ENCODE measurements around the gene RPS2. TPM values are rescaled to one million over a fixed set of nuclear protein-coding genes. Genes with fewer than 3 reads are reported as not detected.

The RPS2 gene
- total RNA-seq, 1 experiment from 2014 or later, result 2,961 TPM

DNA sequence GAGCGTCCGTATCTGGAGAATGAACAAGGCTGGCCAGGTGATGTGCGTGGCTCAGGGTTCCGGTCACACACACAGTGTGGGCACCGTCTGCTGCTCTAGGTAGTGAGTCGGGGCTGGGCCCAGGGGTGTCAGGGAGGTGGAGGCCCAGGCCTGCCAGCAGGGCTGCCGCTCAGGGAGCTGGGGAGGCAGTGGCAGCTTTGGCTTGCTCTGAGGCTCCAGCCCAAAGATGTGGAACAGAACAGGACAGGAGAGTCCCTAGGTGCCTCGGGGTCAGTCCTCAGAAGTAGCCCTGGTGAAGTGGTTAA is 11.5 kb upstream of the RPS2 start:
- Histone ChIP-seq H3K4me1 (no peaks in the 10 kb centered on the region), H3K27me3 (replicated peaks; ENCODE audit: control insufficient read depth, insufficient read depth, low read length) (no peaks in the 10 kb centered on the region), H3K4me3 (ENCODE audit: low read depth, low read length) (no peak overlapping the region), H3K36me3 (ENCODE audit: control insufficient read depth, insufficient read depth, low read length) (no peaks in the 10 kb centered on the region; the same call in 1 of the 2 replicates), H3K9me3 (no peaks in the 10 kb centered on the region)
- intact Hi-C loops (cut with micrococcal nuclease; ENCODE audit: unreplicated experiment), result no loop called here
- no peaks in the 10 kb centered on the region for H3K27me3 Mint-ChIP-seq (ENCODE audit: insufficient read depth, unreplicated experiment)
- DNase-seq, result no peak
- ChIA-PET CTCF (no interaction called here), POLR2A (no interaction called here)
- TF ChIP-seq CTCF (IDR thresholded peaks at IDR 0.05; ENCODE audit: insufficient read depth in 1 of 2, low read depth in 1 of 2, low read length in 1 of 2, severe bottlenecking in 1 of 2, unreplicated experiment in 1 of 2), result no peak
- no TSS peak for BruUV-seq (replicated peaks)
- H3K4me3 Mint-ChIP-seq (ENCODE audit: unreplicated experiment), result no peak overlapping the region
- H3K4me1 Mint-ChIP-seq (ENCODE audit: low read depth, unreplicated experiment), result peaks cover 9% of the 10 kb centered on the region
- no peak overlapping the region for H3K27ac Mint-ChIP-seq (ENCODE audit: unreplicated experiment)
- peaks cover 34% of the 10 kb centered on the region for H3K36me3 Mint-ChIP-seq (ENCODE audit: insufficient read depth, unreplicated experiment)
- no peaks in the 10 kb centered on the region for H3K9me3 Mint-ChIP-seq (ENCODE audit: unreplicated experiment)

GRCh38 chr16:1975432-1976215 is 11.0 kb upstream of the RPS2 start:
- no peaks in the 10 kb centered on the region for H3K27me3 ChIP-seq (replicated peaks; ENCODE audit: control insufficient read depth, insufficient read depth, low read length)
- no peaks in the 10 kb centered on the region for H3K4me1 ChIP-seq
- H3K9me3 Mint-ChIP-seq (ENCODE audit: unreplicated experiment), result no peaks in the 10 kb centered on the region
- H3K27me3 Mint-ChIP-seq (ENCODE audit: insufficient read depth, unreplicated experiment), result no peaks in the 10 kb centered on the region
- TF ChIP-seq CTCF (IDR thresholded peaks at IDR 0.05; ENCODE audit: insufficient read depth in 1 of 2, low read depth in 1 of 2, low read length in 1 of 2, severe bottlenecking in 1 of 2, unreplicated experiment in 1 of 2), result no peak
- H3K36me3 ChIP-seq (ENCODE audit: control insufficient read depth, insufficient read depth, low read length), result no peaks in the 10 kb centered on the region; the same call in 1 of the 2 replicates
- intact Hi-C loops (cut with micrococcal nuclease; ENCODE audit: unreplicated experiment), result no loop called here
- no peaks in the 10 kb centered on the region for H3K9me3 ChIP-seq
- CTCF ChIA-PET, result no interaction called here
- H3K36me3 Mint-ChIP-seq (ENCODE audit: insufficient read depth, unreplicated experiment), result peaks cover 30% of the 10 kb centered on the region
- no peak overlapping the region for H3K27ac Mint-ChIP-seq (ENCODE audit: unreplicated experiment)
- H3K4me3 ChIP-seq (ENCODE audit: low read depth, low read length), result no peak overlapping the region
- DNase-seq, result no peak
- BruUV-seq (replicated peaks), result no TSS peak
- no peak overlapping the region for H3K4me3 Mint-ChIP-seq (ENCODE audit: unreplicated experiment)
- POLR2A ChIA-PET, result no interaction called here
- H3K4me1 Mint-ChIP-seq (ENCODE audit: low read depth, unreplicated experiment), result peaks cover 9% of the 10 kb centered on the region

GRCh38 chr16:1974157-1975070 is 9.8 kb upstream of the RPS2 start:
- no peaks in the 10 kb centered on the region for H3K4me1 ChIP-seq
- Mint-ChIP-seq H3K27me3 (ENCODE audit: insufficient read depth, unreplicated experiment) (no peaks in the 10 kb centered on the region), H3K27ac (ENCODE audit: unreplicated experiment) (no peak overlapping the region), H3K4me1 (ENCODE audit: low read depth, unreplicated experiment) (peaks cover 9% of the 10 kb centered on the region), H3K36me3 (ENCODE audit: insufficient read depth, unreplicated experiment) (peaks cover 26% of the 10 kb centered on the region), H3K4me3 (ENCODE audit: unreplicated experiment) (no peak overlapping the region), H3K9me3 (ENCODE audit: unreplicated experiment) (no peaks in the 10 kb centered on the region)
- intact Hi-C loops (cut with micrococcal nuclease; ENCODE audit: unreplicated experiment), result no loop called here
- no peak for DNase-seq
- BruUV-seq (replicated peaks), result no TSS peak
- ChIA-PET POLR2A (no interaction called here), CTCF (no interaction called here)
- no peak for TF ChIP-seq CTCF (IDR thresholded peaks at IDR 0.05; ENCODE audit: insufficient read depth in 1 of 2, low read depth in 1 of 2, low read length in 1 of 2, severe bottlenecking in 1 of 2, unreplicated experiment in 1 of 2)
- H3K36me3 ChIP-seq (ENCODE audit: control insufficient read depth, insufficient read depth, low read length), result no peaks in the 10 kb centered on the region; the same call in 1 of the 2 replicates
- no peak overlapping the region for H3K4me3 ChIP-seq (ENCODE audit: low read depth, low read length)
- H3K27me3 ChIP-seq (replicated peaks; ENCODE audit: control insufficient read depth, insufficient read depth, low read length), result no peaks in the 10 kb centered on the region
- H3K9me3 ChIP-seq, result no peaks in the 10 kb centered on the region

Measured in Caco-2 (cell line).